Activated B cell treated with CpG ODN at 0.5 μM for 24 hours (primary cell): ENCODE data around the gene ATG14. TPM values are rescaled to one million over a fixed set of nuclear protein-coding genes. Genes with fewer than 3 reads are reported as not detected.

ENCODE experiments used
- ATAC-seq: fragments of 200-7000 bp; cut with Tn5 transposase; one replicate; pipeline ENCODE4 v1.10.0; 2021; ENCODE audit warnings: low read depth, mild to moderate bottlenecking, moderate library complexity
- CTCF ChIA-PET: fragments of 350-600 bp; sonication (Branson Sonifier 250); formaldehyde crosslinking; loops from one replicate; lab custom pipeline; 2021; ENCODE audit warnings: antibody characterized with exemption; lab: Charles Lee
- POLR2A ChIA-PET: fragments of 350-600 bp; sonication (Branson Sonifier 250); formaldehyde crosslinking; loops from one replicate; lab custom pipeline; 2021; ENCODE audit warnings: antibody characterized with exemption; lab: Charles Lee
- DNase-seq: peaks from one replicate; pipeline ENCODE4 v3.0.0; 2022
- H3K27ac Mint-ChIP-seq: one replicate; pipeline ENCODE4 v1.8.0; 2020; ENCODE audit warnings: mixed read lengths
- H3K27me3 Mint-ChIP-seq: one replicate; pipeline ENCODE4 v1.8.0; 2021; ENCODE audit warnings: mixed read lengths
- H3K36me3 Mint-ChIP-seq: one replicate; pipeline ENCODE4 v1.8.0; 2021; ENCODE audit warnings: low read depth, mixed read lengths
- H3K4me1 Mint-ChIP-seq: one replicate; pipeline ENCODE4 v1.8.0; 2021; ENCODE audit warnings: mixed read lengths
- H3K4me3 Mint-ChIP-seq: one replicate; pipeline ENCODE4 v1.8.0; 2020; ENCODE audit warnings: mild to moderate bottlenecking, mixed read lengths
- H3K9me3 Mint-ChIP-seq: one replicate; pipeline ENCODE4 v1.8.0; 2020; ENCODE audit warnings: mixed read lengths
- intact Hi-C: fragments of 100-400 bp; cut with micrococcal nuclease; formaldehyde crosslinking; loops from one replicate; pipeline ENCODE4 v1.15.1; 2024
- total RNA-seq: library from RNA; stranded (reverse); gene quantifications from 2 replicates; pipeline ENCODE4 v1.2.3, GENCODE V29; 2022
- TF ChIP-seq, protein P1 (sequence below): fragments of 200-600 bp; IDR thresholded peaks from one replicate; pipeline ENCODE4 v1.8.0; 2022; ENCODE audit warnings: antibody characterized with exemption, mild to moderate bottlenecking

Gene ATG14
- total RNA-seq, 1 donor from 2014 or later = 12.1 TPM

DNA sequence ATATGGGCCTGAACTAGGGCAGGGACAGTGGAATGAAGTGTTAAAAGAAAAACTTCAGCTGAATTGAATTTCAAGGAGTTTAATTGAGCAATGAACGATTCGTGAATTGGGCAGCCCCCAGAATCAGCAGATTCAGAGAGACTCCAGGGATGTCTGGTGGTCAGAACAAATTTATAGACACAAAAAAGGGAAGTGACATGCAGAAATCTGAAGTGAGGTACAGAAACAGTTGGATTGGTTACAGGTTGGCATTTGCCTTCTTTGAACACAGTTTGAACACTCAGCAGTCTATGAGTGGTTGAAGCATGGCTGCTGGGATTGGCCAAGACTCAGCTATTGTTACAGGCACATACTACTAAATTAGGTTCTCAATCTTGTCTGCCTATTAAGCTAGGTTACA is 38.5 kb upstream of the ATG14 start:
- DNase-seq = no peak
- ATAC-seq = no peak
- no peaks in the 10 kb centered on the region for H3K4me1 Mint-ChIP-seq
- POLR2A ChIA-PET = no interaction called here
- H3K9me3 Mint-ChIP-seq = no peaks in the 10 kb centered on the region
- no peaks in the 10 kb centered on the region for H3K36me3 Mint-ChIP-seq
- TF ChIP-seq, protein P1, sequence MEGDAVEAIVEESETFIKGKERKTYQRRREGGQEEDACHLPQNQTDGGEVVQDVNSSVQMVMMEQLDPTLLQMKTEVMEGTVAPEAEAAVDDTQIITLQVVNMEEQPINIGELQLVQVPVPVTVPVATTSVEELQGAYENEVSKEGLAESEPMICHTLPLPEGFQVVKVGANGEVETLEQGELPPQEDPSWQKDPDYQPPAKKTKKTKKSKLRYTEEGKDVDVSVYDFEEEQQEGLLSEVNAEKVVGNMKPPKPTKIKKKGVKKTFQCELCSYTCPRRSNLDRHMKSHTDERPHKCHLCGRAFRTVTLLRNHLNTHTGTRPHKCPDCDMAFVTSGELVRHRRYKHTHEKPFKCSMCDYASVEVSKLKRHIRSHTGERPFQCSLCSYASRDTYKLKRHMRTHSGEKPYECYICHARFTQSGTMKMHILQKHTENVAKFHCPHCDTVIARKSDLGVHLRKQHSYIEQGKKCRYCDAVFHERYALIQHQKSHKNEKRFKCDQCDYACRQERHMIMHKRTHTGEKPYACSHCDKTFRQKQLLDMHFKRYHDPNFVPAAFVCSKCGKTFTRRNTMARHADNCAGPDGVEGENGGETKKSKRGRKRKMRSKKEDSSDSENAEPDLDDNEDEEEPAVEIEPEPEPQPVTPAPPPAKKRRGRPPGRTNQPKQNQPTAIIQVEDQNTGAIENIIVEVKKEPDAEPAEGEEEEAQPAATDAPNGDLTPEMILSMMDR = no peak
- H3K27me3 Mint-ChIP-seq = peaks cover 10% of the 10 kb centered on the region
- H3K27ac Mint-ChIP-seq = no peak overlapping the region
- no peak overlapping the region for H3K4me3 Mint-ChIP-seq
- CTCF ChIA-PET = no interaction called here
- intact Hi-C loops = no loop called here

DNA sequence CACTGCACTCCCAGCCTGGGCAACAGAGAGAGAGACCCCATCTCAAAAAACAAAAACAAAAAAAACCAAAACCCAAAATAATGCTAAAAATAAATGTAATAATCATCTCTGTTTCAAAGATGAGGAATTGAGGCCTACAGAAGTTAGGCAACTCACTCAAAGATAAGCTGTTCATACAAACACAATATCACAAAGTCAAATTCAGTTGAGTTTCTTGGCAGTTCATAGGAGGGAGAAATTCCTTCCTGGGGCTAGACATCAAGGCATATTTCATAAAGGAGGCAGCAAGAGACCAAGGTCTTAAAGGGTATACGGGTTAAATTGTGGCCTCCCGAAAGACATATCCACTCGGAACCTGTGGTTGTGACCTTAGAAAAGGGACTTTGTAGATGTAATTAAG is 37.5 kb upstream of the ATG14 start:
- Mint-ChIP-seq H3K9me3 (no peaks in the 10 kb centered on the region), H3K4me3 (no peak overlapping the region), H3K27me3 (peaks cover 6% of the 10 kb centered on the region), H3K36me3 (no peaks in the 10 kb centered on the region), H3K4me1 (no peaks in the 10 kb centered on the region), H3K27ac (no peak overlapping the region)
- intact Hi-C loops = no loop called here
- ATAC-seq = no peak
- ChIA-PET CTCF (interaction anchor here (0.6 kb wide), 1 partner anchor 615 kb away, joined by 3 read pairs; no protein-coding TSS in a partner anchor), POLR2A (no interaction called here)
- TF ChIP-seq, protein P1 = no peak
- no peak for DNase-seq

DNA sequence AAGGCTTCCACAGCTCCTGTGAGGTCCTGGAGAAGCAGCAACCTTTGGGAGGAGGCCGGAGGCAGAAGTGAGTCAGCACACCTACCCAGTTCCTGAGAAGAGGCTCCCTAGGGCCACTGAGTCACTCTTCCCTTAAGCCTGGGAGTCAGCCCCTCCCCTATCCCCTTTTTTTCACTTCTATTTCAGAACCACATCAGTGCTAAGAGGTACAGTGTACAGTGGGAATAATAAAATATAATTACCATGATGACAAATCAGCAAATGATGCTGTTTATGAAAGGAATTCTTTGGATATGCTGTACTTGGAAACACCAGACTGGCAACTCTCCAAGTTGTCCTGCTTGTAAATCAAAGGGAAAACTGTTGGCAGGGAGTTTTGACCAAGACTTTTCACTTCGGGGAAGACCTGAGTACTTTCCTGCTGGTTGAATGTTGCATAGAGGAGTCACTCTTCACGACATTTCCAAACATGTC is 36.5 kb upstream of the ATG14 start:
- intact Hi-C loops = no loop called here
- ChIA-PET POLR2A (no interaction called here), CTCF (interaction anchor here (3.6 kb wide), 1 partner anchor 1026 kb away, joined by 51 read pairs; no protein-coding TSS in a partner anchor)
- no peaks in the 10 kb centered on the region for H3K36me3 Mint-ChIP-seq
- no peak overlapping the region for H3K4me3 Mint-ChIP-seq
- no peaks in the 10 kb centered on the region for H3K9me3 Mint-ChIP-seq
- H3K27ac Mint-ChIP-seq = no peak overlapping the region
- no peak for DNase-seq
- TF ChIP-seq, protein P1 = no peak
- ATAC-seq = no peak
- no peaks in the 10 kb centered on the region for H3K27me3 Mint-ChIP-seq
- no peaks in the 10 kb centered on the region for H3K4me1 Mint-ChIP-seq

DNA sequence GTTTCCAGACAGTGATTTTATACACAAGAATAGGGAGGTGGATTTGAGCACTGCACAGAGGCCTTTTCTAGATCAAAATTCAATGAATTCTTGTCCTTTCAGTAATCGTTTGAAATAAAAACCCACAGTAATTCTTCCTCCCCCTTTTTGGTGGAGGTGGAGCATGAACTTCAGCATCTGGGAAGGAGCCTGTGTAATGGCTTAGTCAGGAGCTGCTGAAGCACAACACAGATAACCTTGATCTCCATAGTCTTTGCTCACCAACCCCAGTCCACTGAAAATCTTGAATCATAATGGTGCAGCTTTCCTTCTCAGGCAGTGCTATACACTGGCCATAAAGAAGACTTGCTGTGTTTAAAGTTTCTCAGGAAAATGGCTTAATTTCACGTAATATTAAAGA is 35.2 kb upstream of the ATG14 start:
- CTCF ChIA-PET = interaction anchor here (0.7 to 3.6 kb wide), 18 partner anchors 8 to 1870 kb away, joined by 3 to 51 read pairs (median 4); no protein-coding TSS in a partner anchor
- Mint-ChIP-seq H3K9me3 (no peaks in the 10 kb centered on the region), H3K36me3 (no peaks in the 10 kb centered on the region), H3K4me3 (no peak overlapping the region), H3K4me1 (no peaks in the 10 kb centered on the region), H3K27ac (no peak overlapping the region), H3K27me3 (no peaks in the 10 kb centered on the region)
- ATAC-seq (no peak), DNase-seq (no peak)
- POLR2A ChIA-PET = no interaction called here
- intact Hi-C loops = loop anchor here (1.0 to 2.0 kb wide), 4 partner anchors 893 to 1870 kb away; no protein-coding TSS in a partner anchor
- TF ChIP-seq, protein P1 = no peak

DNA sequence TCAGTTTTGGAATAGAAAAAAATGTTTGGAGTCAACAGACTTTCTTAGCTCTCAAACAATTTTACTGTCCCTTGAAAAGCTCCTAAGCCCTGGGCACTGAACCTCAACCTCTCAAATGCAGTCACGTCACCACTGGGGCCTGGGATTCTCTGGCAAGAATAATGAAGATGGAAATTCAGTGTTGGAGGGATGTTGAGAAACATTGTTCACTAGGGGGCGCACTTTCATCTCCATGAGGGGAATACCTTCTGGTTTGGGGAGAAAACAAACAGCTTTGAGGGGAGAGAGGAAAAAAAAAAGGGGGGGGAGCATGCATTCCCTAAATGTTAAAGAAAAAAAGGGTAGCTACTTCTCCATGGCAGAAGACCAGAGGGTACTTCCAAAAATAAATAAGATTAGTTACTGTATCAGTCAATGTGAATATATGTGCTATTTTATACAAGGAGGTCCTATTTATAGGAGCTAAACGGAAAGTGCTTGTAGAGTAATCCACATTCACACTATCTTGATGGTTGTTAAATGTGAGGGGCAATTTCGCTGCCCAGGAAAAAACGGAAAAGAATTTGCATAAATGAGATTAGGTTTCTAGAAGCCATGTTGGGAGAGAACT is 34.6 kb upstream of the ATG14 start:
- intact Hi-C loops = loop anchor here (1.0 to 2.0 kb wide), 4 partner anchors 894 to 1871 kb away; no protein-coding TSS in a partner anchor
- POLR2A ChIA-PET = no interaction called here

More for the DNA sequence above, 34.6 kb upstream of the ATG14 start:
- H3K27ac Mint-ChIP-seq = no peak overlapping the region
- no peaks in the 10 kb centered on the region for H3K36me3 Mint-ChIP-seq
- CTCF ChIA-PET = interaction anchor here (0.7 to 3.6 kb wide), 19 partner anchors 8 to 1871 kb away, joined by 3 to 51 read pairs (median 4); no protein-coding TSS in a partner anchor
- ATAC-seq (no peak), DNase-seq (no peak)
- H3K27me3 Mint-ChIP-seq = no peaks in the 10 kb centered on the region
- no peaks in the 10 kb centered on the region for H3K4me1 Mint-ChIP-seq
- H3K4me3 Mint-ChIP-seq = no peak overlapping the region
- H3K9me3 Mint-ChIP-seq = no peaks in the 10 kb centered on the region
- TF ChIP-seq, protein P1 = peak; percentile 37
